Choroid plexus epithelial cell (primary cell): ENCODE data around the gene LCMT1.
"Not testable (repeated sequence)": the region's sequence is repeated elsewhere in the genome, so short reads cannot be mapped to it uniquely, and the experiment has no call there.

Experiments
- DNase-seq: peaks from one replicate; pipeline ENCODE4 v3.0.0-alpha.2; 2010; ENCODE audit warnings: low read depth
- H3K4me3 ChIP-seq: 2 replicates; pipeline ENCODE4 v1.5.1; 2011; ENCODE audit warnings: low read depth, mild to moderate bottlenecking, control low read depth, low read length, moderate library complexity
- TF ChIP-seq, protein P1 (sequence below): conservative IDR thresholded peaks from 2 replicates; pipeline ENCODE4 v1.5.1; 2011; ENCODE audit warnings: low read depth, mild to moderate bottlenecking, control low read depth, inconsistent platforms, low read length, moderate library complexity

Gene LCMT1

DNA sequence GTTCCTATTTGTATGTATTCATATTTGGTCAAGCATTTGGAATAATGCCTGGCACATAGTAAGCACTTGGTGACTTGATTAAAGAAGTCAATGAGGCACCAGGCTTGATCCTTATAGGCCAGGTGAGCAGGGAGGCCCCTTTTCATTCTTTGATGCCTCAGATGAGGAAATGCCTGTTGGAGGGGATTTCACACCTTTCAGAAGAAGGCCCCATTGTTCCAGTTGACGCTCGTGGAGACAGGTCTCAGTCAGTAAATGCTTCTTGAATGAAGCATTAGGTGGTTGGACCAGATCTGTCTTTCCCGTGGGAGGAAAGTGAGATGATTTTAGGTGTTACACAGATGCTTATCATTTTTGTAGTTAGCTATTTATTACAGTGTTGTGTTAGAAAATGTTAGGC, 13.0 kb downstream of the LCMT1 start:
- TF ChIP-seq, protein P1, sequence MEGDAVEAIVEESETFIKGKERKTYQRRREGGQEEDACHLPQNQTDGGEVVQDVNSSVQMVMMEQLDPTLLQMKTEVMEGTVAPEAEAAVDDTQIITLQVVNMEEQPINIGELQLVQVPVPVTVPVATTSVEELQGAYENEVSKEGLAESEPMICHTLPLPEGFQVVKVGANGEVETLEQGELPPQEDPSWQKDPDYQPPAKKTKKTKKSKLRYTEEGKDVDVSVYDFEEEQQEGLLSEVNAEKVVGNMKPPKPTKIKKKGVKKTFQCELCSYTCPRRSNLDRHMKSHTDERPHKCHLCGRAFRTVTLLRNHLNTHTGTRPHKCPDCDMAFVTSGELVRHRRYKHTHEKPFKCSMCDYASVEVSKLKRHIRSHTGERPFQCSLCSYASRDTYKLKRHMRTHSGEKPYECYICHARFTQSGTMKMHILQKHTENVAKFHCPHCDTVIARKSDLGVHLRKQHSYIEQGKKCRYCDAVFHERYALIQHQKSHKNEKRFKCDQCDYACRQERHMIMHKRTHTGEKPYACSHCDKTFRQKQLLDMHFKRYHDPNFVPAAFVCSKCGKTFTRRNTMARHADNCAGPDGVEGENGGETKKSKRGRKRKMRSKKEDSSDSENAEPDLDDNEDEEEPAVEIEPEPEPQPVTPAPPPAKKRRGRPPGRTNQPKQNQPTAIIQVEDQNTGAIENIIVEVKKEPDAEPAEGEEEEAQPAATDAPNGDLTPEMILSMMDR, result no peak
- H3K4me3 ChIP-seq, result no peak overlapping the region
- no peak for DNase-seq

DNA sequence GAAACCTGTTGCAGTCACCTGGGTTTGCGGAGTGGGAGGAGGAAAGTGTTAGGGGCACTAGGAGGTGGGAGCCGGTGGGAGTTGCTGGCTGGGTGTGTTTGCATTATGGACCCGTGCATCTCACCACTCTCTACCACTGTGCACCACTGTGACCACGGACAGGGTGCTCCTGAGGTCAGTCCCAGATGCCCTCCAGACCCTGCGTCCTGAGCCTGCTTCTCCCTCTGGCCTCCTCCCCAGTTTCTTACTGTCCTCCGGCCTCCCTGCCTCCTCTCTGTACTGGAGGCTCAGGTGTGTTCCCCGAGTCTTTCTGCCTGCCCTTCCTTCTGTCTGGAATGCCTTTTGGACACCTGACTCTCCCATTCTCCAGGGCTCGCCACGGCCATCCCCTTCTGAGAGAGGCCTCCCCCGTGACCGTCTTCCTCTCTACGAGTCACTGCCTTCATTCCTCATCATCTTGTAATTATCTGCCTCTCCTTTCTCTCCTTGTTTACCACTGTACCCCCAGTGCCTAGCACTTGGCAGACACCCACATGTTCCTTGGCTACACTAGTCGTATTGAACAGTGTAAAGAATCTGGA, 14.6 kb downstream of the LCMT1 start:
- not testable (repeated sequence) for DNase-seq, H3K4me3 ChIP-seq

DNA sequence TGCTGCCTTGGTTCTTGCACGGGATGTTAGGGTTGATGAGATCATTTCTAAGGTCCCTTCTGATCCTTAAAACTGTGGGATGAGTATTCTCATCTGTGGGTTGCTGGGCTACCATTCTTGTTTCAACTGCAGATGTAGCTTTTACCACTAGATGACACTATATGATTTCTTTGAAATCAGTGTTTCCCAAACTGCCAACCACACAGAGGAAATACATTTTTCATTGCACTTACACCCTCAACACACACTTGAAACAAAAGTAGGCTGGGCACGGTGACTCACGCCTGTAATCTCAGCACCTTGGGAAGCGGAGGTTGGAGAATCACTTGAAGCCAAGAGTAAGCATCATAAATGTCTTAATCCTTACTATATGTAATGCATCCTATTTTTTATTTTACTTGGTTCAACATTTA, 15.3 kb downstream of the LCMT1 start:
- TF ChIP-seq, protein P1, result peak; percentile 81
- DNase-seq, result peak; percentile 88
- no peak overlapping the region for H3K4me3 ChIP-seq

DNA sequence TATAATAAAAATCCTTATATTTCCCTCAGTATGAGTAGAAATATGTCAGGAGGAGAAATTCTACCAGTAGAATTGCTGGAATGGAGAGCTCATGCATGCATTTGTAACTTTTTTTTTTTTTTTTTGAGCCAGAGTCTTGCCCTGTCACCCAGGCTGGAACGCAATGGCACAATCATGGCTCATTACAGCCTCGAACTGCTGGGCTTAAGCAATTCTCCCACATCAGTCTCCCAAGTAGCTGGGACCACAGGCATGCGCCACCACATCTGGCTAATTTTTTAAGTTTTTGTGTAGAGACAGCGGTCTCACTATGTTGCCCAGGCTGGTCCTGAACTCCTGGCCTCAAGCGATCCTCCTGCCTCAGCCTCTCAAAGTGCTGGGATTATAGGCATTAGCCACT, 21.2 kb downstream of the LCMT1 start:
- DNase-seq, H3K4me3 ChIP-seq: not testable (repeated sequence)

DNA sequence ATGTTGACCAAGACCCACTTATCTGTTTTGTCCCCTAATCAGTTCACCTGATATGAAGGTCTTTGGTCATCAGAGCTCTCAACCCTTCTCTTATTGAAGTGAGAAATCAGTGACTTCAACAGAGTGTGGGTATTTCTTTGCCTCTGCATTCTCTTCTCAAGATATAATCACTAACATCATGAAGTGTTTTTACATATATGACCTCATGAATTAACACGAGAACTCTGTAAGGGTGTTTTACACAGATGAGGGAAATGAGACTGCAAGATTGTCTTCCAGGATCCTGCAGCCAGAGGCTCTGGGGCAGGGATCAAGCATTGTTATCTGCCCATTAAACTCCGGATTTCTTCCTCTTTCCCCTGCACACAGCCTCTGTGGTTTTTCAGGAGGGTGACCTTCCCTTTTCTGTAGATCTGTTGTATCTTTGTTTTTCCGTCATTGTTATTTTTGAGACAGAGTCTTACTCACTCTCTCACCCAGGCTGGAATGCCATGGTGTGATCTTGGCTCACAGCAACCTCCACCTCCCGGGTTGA, 22.7 kb downstream of the LCMT1 start:
- TF ChIP-seq, protein P1, result no peak
- H3K4me3 ChIP-seq, result no peak overlapping the region
- no peak for DNase-seq

DNA sequence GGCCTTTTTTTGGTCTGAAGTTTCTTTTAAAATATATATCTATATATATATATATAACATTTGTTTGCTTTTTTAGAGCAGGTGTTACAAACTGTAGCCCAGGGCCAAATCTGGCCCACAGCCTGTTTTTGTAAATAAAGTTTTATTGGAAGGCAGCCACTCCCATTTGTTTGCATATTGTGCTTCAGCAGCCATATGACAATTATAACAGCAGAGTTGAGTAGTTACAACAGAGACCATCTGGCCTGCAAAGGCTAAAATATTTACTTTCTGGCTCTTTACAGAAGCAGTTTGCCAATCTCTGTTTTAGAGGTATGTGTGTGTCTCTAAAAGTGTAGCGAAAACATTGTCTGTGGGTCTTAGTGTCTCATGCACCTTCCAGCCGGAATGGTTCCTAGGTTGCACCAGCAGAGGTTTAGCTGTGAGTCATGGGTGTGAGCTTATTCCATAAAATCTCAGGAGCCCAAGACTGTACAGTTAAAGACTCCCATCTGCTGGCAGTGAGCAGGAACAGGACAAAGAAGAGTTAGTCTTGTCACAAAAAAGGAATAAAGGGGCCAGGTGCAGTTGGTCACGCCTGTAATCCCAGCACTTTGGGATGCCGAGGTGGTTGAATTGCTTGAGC, 23.8 kb downstream of the LCMT1 start:
- TF ChIP-seq, protein P1, result peak; percentile 60
- no peak overlapping the region for H3K4me3 ChIP-seq
- DNase-seq, result peak; percentile 71

DNA sequence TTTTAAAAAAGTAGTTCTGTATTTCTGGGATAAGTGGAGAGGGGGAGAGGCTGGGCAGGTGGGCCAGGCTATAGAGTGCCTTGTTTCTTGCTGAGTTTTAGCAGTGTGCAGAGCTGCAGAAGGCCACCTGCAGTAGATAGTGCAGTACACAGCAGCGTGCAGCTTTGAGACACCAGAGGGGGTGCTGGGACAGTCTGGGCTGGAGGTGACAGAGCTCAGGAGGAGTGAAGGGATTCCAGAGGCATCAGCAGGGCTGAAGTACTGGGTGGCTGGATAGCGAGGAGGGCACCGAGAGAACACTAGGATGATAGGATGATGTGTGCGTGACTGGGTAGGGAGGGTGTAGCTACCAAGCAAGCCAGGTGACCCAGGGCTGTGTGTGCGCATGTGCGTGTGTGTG, 26.6 kb downstream of the LCMT1 start:
- no peak overlapping the region for H3K4me3 ChIP-seq
- no peak for DNase-seq
- TF ChIP-seq, protein P1, result no peak

DNA sequence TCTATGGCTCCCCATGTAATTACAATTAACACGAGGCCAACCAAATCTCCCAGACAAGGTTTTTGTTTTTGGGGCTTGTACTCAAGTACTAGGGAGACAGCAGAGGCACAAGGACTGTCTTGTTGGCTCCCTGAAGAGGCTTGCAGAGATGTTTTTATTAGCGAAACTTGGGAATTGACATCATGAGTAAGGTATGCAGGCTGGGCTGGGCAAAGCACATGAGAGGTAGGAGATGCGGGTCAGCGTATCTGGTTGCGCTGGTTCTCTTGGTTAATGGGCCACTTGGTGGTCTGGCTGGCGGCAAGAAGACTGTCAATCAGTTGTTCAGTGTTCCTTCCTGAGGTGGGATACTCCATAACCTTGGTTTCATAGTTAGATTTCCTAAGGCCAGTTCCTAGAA, 28.9 kb downstream of the LCMT1 start:
- H3K4me3 ChIP-seq, result no peak overlapping the region
- TF ChIP-seq, protein P1, result no peak
- DNase-seq, result peak; percentile 56
